CD4-positive, alpha-beta T cell (primary cell): Measurements from ENCODE around the gene CTIF. TPM values are rescaled to one million over a fixed set of nuclear protein-coding genes. Genes with fewer than 3 reads are reported as not detected.

Experiments used
- ATAC-seq: fragments of 200-7000 bp; cut with Tn5 transposase; one replicate; pipeline ENCODE4 v1.10.0; 2022; ENCODE audit warnings: mild to moderate bottlenecking; ENCODE audit not compliant: poor library complexity
- CTCF ChIA-PET: fragments of 350-600 bp; sonication (Branson Sonifier 250); formaldehyde crosslinking; loops from one replicate; lab custom pipeline; 2021; ENCODE audit warnings: antibody characterized with exemption, inconsistent platforms; lab: Charles Lee
- POLR2A ChIA-PET: fragments of 350-600 bp; sonication (Branson Sonifier 250); formaldehyde crosslinking; loops from one replicate; lab custom pipeline; 2021; ENCODE audit warnings: antibody characterized with exemption, inconsistent platforms; lab: Charles Lee
- DNase-seq, 14 experiments: peaks; one replicate each; pipeline ENCODE4 v3.0.0-alpha.2; 2013 to 2020; ENCODE audit warnings: mixed read lengths in 2 of 14
- H3K27ac ChIP-seq, 2 donors: one replicate each; pipeline versions ENCODE4 v1.5.1 to v1.7.0; 2013; ENCODE audit warnings: low read length in 2 of 2, low read depth in 1 of 2, mild to moderate bottlenecking in 1 of 2
- H3K27me3 ChIP-seq, 2 experiments: 1 replicate in 1 of 2; 2 replicates in 1 of 2; pipeline versions ENCODE4 v1.6.1 to v1.7.0; 2013; ENCODE audit warnings: low read length in 2 of 2, control low read depth in 1 of 2, mild to moderate bottlenecking in 1 of 2, moderate library complexity in 1 of 2; ENCODE audit not compliant: insufficient read depth in 2 of 2, control insufficient read depth in 1 of 2
- H3K36me3 ChIP-seq: one replicate; pipeline ENCODE4 v1.6.1; 2013; ENCODE audit warnings: low read length, control low read depth; ENCODE audit not compliant: insufficient read depth
- H3K4me1 ChIP-seq: one replicate; pipeline ENCODE4 v1.6.1; 2013; ENCODE audit warnings: low read length, control low read depth; ENCODE audit not compliant: insufficient read depth
- H3K4me3 ChIP-seq: one replicate; pipeline ENCODE4 v1.5.1; 2013; ENCODE audit warnings: mild to moderate bottlenecking, low read length, moderate library complexity
- H3K9me3 ChIP-seq, 2 experiments: 1 replicate in 1 of 2; 2 replicates in 1 of 2; pipeline versions ENCODE4 v1.6.1 to v1.7.0; 2013; ENCODE audit warnings: low read length in 2 of 2, mild to moderate bottlenecking in 2 of 2, control low read depth in 1 of 2, moderate library complexity in 1 of 2; ENCODE audit not compliant: control insufficient read depth in 1 of 2, insufficient read depth in 1 of 2
- H3K27ac Mint-ChIP-seq: one replicate; pipeline ENCODE4 v1.8.0; 2020; ENCODE audit warnings: mixed read lengths
- H3K27me3 Mint-ChIP-seq: one replicate; pipeline ENCODE4 v1.8.0; 2021; ENCODE audit warnings: mixed read lengths
- H3K36me3 Mint-ChIP-seq: one replicate; pipeline ENCODE4 v1.8.0; 2021; ENCODE audit warnings: low read depth, mixed read lengths
- H3K4me1 Mint-ChIP-seq: one replicate; pipeline ENCODE4 v1.8.0; 2021; ENCODE audit warnings: low read depth, mixed read lengths
- H3K4me3 Mint-ChIP-seq: one replicate; pipeline ENCODE4 v1.8.0; 2020; ENCODE audit warnings: mild to moderate bottlenecking, mixed read lengths
- H3K9me3 Mint-ChIP-seq: one replicate; pipeline ENCODE4 v1.8.0; 2020; ENCODE audit warnings: mixed read lengths
- CTCF ChIP-seq: fragments of 200-600 bp; IDR thresholded peaks from one replicate; pipeline ENCODE4 v1.8.0; 2022; ENCODE audit warnings: antibody characterized with exemption, mild to moderate bottlenecking
- intact Hi-C, 2 experiments: fragments of 100-400 bp; cut with DNase I in 1 of 2; cut with micrococcal nuclease in 1 of 2; formaldehyde crosslinking; loops; one replicate each; pipeline versions ENCODE4 v1.15.1 to v1.9.0; 2023 to 2025; cut with DNase I, micrococcal nuclease
- total RNA-seq, 174 experiments: library from RNA in 2 of 174; stranded (reverse) in 2 of 174; gene quantifications; one replicate each; pipeline ENCODE4 v1.2.3 and lab custom pipeline; 2021 to 2026

CTIF gene
- total RNA-seq, 2 experiments from 2014 or later, result 1.1 to 2.9 TPM

GRCh38 chr18:48521723-48522122, 17.1 kb upstream of the CTIF start:
- H3K36me3 ChIP-seq, result no peaks in the 10 kb centered on the region
- Mint-ChIP-seq H3K36me3 (no peaks in the 10 kb centered on the region), H3K4me1 (no peaks in the 10 kb centered on the region), H3K27me3 (peaks cover 60% of the 10 kb centered on the region), H3K9me3 (no peaks in the 10 kb centered on the region), H3K27ac (no peak overlapping the region), H3K4me3 (no peak overlapping the region)
- intact Hi-C loops, result no loop called here
- ATAC-seq (no peak), DNase-seq (no peak)
- H3K9me3 ChIP-seq, result peaks cover 0 to 4% of the 10 kb centered on the region in 2 experiments
- H3K27me3 ChIP-seq, result peaks cover 5 to 6% of the 10 kb centered on the region in 2 experiments
- H3K27ac ChIP-seq, result no peak overlapping the region
- CTCF ChIA-PET, result no interaction called here
- no peak for TF ChIP-seq CTCF
- no peak overlapping the region for H3K4me3 ChIP-seq
- POLR2A ChIA-PET, result no interaction called here
- no peaks in the 10 kb centered on the region for H3K4me1 ChIP-seq

- CTCF ChIA-PET, result no interaction called here
- H3K9me3 ChIP-seq, result peaks cover 0 to 4% of the 10 kb centered on the region in 2 experiments
- Mint-ChIP-seq H3K36me3 (no peaks in the 10 kb centered on the region), H3K4me3 (no peak overlapping the region), H3K4me1 (no peaks in the 10 kb centered on the region), H3K9me3 (no peaks in the 10 kb centered on the region), H3K27me3 (peaks cover 52% of the 10 kb centered on the region), H3K27ac (no peak overlapping the region)
- H3K4me3 ChIP-seq, result no peak overlapping the region
- intact Hi-C loops, result no loop called here
- ATAC-seq (no peak), DNase-seq (no peak)
- H3K27me3 ChIP-seq, result peaks cover 3 to 5% of the 10 kb centered on the region in 2 experiments
- POLR2A ChIA-PET, result no interaction called here
- TF ChIP-seq CTCF, result no peak
- no peaks in the 10 kb centered on the region for H3K4me1 ChIP-seq
- no peak overlapping the region for H3K27ac ChIP-seq
- H3K36me3 ChIP-seq, result no peaks in the 10 kb centered on the region
Observed at GRCh38 chr18:48525671-48526070, 13.2 kb upstream of the CTIF start.

- no peak for TF ChIP-seq CTCF
- intact Hi-C loops, result no loop called here
- H3K4me1 Mint-ChIP-seq, result no peaks in the 10 kb centered on the region
- H3K9me3 Mint-ChIP-seq, result no peaks in the 10 kb centered on the region
- ATAC-seq, result no peak
- ChIA-PET POLR2A (no interaction called here), CTCF (no interaction called here)
- H3K4me3 Mint-ChIP-seq, result no peak overlapping the region
- Histone ChIP-seq H3K27ac (no peak overlapping the region), H3K27me3 (peaks cover 0 to 5% of the 10 kb centered on the region in 2 experiments), H3K9me3 (peaks cover 0 to 4% of the 10 kb centered on the region in 2 experiments), H3K4me3 (no peak overlapping the region), H3K36me3 (no peaks in the 10 kb centered on the region), H3K4me1 (no peaks in the 10 kb centered on the region)
- peaks cover 48% of the 10 kb centered on the region for H3K27me3 Mint-ChIP-seq
- no peaks in the 10 kb centered on the region for H3K36me3 Mint-ChIP-seq
- no peak for DNase-seq
- H3K27ac Mint-ChIP-seq, result no peak overlapping the region
Observed at GRCh38 chr18:48527461-48527860, 11.4 kb upstream of the CTIF start.
